Hindlimb muscle (tissue), 1 donor: Measurements from ENCODE around the gene MXRA7. TPM values are rescaled to one million over a fixed set of nuclear protein-coding genes. Genes with fewer than 3 reads are reported as not detected.
"Not testable (repeated sequence)": the region's sequence is repeated elsewhere in the genome, so short reads cannot be mapped to it uniquely, and the experiment has no call there.

Source experiments
- DNase-seq: peaks from one replicate; pipeline ENCODE4 v3.0.0-alpha.2; 2013
- polyA plus RNA-seq: library from polyadenylated mRNA; unstranded; fragments of 120-200 nt; gene quantifications from one replicate; pipeline ENCODE4 v1.2.1, GENCODE V29; 2013; ENCODE audit not compliant: insufficient read length

The MXRA7 gene
- polyA plus RNA-seq, 1 donor, result 110 TPM

DNA sequence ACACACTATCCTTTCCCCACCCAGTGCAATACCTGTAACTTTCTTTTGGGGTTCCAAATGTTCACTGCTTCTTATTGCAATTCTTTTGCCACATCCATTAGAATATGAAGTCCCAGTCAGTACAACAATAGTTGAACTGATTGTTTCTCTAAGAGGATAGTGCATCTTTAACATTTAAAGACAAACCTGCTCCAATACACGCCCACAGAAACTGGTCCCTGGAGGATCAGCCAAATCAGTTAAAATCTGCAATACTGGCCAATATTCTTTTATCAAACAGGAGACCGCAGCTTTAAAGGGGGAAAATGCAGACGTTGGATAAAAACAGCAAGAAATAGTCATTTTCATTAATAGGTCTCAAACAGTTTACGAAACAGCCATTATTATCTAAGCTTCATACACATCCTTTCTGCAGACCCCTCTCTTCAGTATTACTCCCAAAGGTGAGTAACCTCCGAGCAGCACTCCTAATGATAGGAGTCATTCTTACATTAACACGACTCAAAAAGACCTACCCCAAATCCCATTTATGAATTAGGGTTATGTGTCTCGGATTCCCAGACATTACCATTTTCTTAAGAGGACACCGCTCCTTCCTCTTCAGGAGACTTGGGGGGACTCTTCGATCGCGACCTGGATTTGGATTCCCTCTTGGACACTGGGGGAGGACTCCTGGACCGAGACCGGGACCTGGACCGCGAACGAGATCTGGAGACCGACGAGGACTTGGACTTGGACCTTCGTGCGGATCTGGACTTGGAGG, 25.0 kb upstream of the MXRA7 start:
- DNase-seq, result no peak

DNA sequence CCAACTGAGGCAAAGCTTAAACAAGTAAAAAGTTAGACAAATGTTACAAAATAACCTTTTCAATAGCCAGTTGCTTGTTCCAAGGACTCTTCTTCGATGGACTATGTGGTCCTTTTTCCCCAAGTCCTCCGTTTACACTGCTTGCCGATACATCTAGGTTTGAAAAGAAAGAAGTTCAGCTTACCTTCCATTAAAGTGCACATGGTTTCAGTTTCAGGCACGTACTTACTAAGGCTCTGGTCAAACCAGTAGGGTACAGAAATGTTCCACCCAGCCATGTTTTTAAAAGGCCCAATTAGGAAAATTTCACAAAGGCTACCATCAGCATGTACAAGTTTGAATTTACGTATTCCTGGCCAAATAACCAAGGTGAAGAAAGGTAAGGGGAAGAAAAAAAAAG, 24.2 kb upstream of the MXRA7 start:
- no peak for DNase-seq

DNA sequence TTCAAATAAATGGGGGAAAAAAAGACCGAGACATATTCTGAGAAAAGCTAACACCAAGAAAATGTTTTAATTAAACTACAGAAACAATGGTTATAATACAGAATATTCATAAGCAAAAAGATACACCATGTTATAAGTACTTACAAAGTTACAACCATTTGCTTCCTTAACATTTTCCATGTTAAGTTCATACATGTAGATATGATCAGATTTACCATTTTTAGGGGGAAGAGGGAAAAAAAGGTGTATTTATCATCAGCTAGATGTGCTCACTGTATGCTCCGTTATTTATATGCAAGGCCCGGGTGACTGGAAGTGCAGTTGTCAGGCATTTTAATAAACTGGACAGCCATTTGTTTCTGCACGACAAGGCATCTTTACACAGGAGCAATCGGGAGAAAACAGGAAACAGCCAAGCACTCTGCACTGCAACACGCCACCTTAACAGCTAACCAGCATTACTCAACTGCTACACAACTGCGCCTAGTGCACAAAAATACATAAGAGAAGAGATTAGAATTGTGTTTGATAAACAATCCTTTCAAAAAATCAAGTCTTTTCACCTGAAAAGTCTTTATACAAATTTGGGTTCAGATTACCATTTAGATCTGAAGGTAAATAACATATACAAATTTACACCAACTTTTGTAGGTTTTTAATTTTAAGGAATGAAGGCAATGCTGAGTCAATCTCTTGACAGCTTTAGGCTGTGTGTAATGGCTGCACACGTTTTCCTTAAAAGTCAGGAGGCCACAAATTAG, 23.5 kb upstream of the MXRA7 start:
- DNase-seq, result no peak

DNA sequence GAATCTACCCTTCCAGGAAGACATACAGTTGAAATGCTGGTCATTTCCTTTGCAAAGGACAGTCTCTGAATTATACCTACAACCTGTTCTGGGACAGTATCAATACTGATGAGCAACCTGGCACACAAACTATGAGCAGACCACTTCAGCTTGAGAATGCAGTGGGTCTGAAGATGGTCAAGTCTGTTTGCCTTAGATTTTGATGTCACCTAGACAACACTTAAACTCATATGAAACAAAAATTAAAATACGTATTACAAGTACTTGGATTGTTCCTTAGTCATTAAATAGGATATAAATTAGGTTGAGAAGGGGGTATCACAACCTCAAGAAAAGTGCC, 22.8 kb upstream of the MXRA7 start:
- DNase-seq, result no peak

DNA sequence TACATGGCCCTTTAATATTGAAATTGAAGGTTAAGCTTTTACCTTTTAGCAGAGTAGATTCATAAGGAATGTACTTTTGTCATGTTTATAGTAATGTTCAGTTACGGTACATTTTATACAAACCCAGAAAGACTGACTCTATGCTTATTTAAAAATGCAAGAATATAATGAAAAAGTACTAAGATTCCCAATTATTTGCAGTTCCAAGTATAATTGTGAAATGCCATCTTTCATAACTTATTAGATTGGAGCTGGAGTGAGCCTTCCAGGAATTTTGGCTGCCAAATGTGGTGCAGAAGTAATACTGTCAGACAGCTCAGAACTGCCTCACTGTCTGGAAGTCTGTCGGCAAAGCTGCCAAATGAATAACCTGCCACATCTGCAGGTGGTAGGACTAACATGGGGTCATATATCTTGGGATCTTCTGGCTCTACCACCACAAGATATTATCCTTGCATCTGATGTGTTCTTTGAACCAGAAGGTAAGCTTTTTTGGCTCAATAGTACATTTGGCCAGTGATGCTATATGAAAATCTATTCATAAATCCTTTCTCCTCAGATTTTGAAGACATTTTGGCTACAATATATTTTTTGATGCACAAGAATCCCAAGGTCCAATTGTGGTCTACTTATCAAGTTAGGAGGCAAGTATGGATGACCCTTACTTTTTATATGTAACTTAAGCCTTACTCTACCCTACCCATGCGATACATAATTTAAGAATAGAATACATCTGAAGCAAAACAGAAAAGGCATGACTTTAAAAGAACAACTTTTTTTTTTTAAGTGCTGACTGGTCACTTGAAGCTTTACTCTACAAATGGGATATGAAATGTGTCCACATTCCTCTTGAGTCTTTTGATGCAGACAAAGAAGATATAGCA, 22.2 kb upstream of the MXRA7 start:
- DNase-seq, result no peak

DNA sequence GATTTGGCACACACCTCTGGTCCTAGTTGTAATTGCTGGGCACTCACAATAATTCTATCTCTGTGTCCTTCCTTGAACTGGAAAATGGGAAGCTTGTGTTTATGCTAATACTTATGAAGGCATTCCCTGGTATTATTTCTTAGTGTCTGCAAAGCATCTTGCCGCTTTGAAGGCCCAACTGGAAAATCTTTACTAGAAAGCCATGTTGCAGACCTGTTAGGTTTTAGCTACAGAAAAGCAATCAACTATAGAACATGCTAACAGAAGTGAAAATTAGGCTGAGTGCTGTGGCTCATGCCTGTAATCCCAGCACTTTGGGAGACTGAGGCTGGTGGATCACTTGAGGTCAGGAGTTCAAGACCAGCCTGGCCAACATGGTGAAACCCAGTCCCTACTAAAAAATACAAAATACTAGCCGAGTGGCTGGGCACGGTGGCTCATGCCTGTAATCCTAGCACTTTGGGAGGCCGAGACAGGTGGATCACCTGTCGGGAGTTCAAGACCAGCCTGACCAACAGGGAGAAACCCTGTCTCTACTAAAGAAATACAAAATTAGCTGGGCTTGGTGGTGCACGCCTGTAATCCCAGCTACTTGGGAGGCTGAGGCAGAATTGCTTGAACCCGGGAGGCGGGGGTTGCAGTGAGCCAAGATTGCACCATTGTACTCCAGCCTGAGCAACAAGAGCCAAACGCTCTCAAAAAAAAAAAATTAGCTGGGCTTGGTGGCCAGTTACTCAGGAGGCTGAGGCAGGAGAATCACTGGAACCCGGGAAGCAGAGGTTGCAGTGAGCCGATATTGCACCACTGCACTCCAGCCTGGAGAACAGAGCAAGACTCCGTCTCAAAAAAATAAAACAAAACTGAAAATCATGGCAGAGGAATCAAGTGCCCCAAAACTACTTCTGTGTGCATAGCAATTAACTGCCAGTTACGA, 21.3 kb upstream of the MXRA7 start:
- not testable (repeated sequence) for DNase-seq

DNA sequence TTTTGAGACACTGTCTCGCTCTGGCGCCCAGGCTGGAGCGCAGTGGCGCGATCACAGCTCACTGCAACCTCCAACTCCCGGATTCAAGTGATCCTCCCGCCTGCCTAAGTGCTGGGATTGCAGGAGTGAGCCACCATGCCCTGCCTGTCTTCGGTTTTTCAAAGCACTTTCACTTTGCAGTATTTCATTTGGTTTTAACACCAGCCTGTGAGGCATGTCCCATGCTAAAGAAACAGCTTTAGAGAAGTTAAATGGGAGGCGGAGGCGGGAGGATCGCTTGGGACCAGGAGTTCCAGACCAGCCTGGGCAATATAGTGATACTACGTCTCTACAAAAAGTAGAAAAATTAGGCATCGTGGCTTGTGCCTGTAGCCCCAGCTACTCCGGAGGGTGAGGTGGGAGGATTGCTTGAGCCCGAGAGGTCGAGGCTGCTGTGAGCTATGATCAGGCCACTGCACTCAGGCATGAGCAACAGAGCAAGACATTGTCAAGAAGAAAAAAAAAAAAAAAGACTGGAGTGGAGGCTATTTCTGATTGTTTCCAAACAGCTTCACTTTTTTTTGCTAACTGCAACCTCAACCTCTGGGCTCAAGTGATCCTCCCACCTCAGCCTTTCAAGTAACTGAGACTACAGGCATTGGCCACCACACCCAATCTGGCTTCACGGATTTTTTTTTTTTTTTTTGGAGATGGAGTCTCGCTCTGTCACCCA, 17.1 kb upstream of the MXRA7 start:
- DNase-seq, result no peak

DNA sequence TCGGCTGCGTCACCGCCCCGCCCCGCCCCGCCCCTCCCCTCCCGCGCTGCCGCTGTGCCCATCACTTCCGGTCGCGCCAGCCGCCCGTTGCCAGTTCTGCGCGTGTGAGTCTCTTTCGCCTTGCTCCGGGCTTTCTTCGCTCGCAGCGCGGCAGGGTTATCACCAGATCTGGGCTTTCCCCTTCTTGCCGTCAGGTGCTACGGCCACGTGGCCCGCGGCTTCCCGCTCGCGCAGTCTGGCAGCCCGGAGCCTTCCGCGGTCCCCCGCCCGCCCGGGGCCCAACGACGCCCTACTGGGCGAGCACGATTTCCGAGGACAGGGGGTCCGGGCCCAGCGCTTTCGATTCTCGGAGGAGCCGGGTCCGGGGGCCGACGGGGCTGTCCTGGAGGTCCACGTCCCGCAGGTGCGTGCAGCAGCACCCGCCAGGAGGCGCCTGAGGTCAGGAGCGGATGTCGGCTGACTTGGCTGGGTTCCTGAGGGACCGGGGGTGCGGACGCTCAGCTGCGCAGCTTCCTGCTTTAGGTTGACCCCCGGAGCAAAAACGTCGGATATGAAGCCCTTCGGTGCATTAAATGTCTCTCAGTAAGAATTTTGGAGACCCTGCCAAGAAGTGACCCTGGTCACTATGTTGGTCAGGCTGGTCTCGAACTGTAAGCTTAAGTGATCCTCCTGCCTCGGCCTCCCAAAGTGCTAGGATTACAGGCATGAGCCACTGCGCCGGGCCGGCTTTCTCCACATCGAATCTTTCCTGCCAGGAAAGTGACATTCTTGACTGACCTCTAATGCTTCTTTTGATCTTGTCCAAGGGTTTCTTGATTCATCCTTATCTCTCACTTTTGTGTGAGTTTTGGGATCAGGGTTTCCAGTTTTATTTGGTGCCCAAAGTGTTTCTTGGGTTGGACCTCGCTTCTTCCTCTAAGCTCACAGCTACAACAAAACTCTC, 16.3 kb upstream of the MXRA7 start, which contains the start of gene METTL23:
Gene METTL23, plus strand, starts transcription at position 64 of the 943 bp plus-strand sequence. CDS start 2,872 bp downstream, outside the sequence.
- peak; percentile 84 for DNase-seq

DNA sequence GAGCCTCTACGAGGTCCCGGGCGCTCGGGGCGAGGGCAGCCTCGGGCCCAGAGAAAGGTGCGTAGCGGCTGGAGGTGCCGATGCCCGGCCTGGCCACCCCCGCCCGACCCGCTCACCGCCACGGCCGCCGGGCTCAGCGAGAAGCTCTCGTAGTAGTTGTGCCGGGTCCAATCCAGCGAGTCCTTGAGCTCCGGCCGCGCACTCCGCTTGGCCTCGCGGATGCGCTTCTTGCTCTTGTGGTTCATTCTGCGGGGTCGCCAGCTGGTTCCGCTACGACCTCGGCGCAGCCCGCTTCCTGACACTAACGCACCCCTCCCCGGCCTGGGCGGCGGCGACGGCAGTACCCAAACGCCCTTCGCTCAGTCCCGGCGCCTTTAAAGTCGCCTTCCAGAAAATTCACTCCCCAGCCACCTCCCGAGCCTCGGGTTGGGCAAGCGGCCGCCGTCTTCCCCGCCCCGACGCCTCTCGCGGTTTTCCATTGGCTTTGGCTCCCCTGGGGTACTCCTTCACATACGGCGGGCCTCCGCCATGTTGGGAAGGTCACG, 15.5 kb upstream of the MXRA7 start, which contains the start of gene JMJD6:
Gene JMJD6, minus strand, starts transcription at position 376 of the 545 bp plus-strand sequence. Its CDS starts 131 bp downstream, at position 245.
- peak; percentile 97 for DNase-seq

DNA sequence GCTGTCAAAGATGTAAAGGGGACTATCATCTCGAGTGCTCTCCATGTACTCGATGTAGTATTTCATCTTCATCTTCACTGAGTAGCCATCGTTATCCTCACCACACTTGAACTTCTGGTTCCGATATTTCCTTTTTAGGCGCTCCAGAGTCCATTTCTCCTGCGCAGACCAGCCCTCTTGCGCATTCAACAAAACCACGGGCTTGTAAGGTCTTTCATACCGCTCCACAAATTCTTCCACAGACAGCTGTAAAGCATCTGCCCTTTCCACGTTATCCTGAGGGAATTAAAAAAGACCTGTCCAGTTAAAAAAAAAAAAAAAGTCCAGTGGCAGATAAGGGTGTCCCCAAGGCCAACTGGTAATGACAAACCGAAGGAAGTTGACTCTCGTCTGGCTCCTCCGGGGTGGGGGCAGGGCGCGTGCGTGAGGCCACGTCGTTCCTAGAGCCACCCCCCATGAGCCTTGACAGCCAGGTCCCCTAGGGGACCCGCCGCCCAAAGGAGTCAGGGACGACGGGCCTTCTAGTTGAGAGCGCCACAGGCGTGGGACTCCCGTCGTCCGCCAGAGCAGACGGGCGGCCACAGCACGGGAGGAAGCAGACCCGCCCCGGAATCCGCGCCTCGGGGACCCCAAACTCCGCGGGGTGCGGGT, 14.9 kb upstream of the MXRA7 start:
- DNase-seq, result peak; percentile 66

DNA sequence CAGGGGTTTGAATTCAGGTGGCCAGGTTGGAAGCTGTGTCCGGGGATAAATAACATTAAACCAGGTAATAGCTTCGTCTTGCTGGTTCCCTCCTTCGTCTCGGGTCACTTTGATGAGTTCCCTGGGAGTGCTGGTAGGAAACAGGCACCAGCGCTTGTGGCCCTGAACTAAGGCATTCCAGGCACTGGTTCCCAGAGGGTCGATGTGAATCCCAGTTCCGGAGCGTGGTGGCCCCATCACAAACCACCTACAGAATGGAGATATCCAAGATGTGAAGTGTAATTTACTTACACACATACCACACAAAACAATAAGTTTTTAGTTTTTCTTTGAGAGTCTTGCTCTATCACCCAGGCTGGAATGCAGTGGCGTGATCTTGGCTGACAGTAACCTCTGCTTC, 13.0 kb upstream of the MXRA7 start:
- DNase-seq, result no peak

DNA sequence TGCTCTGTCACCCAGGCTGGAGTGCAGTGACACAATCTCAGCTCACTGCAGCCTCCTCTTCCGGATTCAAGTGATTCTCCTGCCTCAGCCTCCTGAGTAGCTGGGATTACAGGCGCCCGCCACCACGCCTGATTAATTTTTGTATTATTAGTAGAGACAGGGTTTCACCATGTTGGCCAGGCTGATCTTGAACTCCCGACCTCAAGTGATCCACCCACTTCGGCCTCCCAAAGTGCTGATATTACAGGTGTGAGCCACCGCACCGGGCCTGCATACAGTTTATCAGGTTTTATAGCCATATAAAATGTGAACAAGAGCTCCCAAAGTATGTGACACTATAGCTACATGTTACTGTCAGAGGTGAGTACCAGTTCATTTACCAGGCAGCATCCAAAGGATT, 12.2 kb upstream of the MXRA7 start:
- DNase-seq, result not testable (repeated sequence)

DNA sequence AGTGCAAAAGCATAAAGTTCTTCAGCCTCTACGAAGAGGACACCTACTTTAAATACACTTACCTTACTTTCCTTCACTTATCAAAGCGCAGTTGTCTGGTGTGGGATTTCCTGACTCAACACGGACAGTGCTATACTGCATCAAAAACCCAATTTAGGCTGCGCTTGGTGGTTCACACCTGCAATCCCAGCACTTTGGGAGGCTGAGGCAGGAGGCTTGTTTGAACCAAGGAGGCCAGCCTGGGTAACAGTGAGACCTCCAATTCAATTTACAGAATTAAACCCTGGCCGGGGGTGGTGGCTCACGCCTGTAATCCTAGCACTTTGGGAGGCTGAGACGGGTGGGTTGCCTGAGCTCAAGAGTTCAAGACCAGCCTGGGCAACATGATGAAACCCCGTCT, 11.5 kb upstream of the MXRA7 start:
- no peak for DNase-seq

DNA sequence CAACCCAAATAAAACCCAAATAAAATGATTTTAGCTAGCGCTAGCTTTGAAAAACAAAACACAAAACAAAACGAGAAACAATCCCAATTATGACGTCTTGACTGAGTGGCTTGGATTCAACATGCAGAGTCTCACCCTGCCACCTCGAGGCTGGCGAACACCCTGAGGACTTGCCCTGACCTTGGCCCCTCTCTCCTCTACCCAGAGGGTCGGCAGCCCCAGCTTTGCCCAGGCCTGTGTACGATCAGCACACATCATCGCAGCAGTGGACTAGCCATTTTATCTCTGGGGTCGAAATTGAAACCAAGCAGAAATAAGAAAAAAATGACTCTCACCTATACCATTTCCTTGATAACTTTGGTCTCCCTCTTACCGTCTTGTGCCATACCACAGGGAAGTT, 10.7 kb upstream of the MXRA7 start:
- no peak for DNase-seq

DNA sequence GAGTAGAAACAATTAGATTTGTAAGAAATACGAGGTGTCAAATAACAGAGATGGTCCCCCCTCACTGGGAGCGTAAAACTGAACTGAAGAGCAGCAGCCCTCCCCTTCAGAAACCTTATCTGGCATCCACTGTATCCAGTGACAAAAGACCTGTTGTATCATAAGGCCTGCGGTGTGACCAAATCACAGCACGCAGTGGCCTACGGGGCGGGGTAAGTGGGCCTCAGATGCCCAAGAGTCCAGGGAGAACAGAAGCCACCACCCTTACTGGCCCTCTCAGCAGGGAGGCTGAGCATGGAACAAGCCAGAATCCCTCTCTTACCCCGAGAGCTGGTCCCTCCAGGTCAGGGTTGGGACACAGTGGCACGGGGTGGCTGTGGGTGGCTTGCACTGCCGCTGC, 10.2 kb upstream of the MXRA7 start:
- no peak for DNase-seq

DNA sequence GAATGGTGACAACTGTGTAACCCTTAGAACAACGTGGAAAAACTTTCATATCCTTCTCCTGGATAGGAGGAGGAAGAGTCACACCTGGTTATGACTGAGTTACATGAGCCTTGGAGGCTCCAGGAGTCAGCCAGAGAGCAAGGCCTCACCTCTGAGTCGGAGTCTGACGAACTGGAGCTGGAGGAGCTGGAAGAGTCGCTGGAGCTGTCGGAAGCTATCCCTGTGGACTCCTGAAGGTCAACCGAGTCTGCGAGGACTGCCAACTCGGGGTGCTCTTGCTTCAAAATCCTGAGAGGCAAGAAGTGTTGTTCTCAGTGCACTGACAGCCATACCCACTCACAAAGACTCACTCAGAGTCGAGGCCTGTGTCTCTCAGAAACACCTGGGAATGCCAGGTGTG, 9.4 kb upstream of the MXRA7 start:
- DNase-seq, result no peak

DNA sequence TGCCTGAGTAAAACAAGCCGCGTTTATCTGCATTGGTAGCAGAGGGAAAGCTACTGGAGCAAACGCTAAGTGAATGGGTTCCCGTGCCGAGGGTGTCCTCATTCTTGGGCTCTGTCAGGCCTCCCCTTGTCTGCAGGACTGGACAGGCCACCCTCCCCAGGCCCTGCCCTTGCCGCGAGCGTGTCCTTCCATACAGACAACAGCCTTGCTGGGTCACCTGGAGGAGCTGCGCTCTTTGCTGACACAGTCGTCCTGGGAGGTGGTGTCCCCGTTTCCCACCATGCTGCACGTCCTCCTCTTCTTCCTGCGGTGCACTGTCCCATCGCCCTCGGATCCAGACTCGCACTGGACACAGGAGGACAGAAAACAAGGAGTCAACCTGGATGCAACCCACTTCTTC, 7.8 kb upstream of the MXRA7 start:
- no peak for DNase-seq

DNA sequence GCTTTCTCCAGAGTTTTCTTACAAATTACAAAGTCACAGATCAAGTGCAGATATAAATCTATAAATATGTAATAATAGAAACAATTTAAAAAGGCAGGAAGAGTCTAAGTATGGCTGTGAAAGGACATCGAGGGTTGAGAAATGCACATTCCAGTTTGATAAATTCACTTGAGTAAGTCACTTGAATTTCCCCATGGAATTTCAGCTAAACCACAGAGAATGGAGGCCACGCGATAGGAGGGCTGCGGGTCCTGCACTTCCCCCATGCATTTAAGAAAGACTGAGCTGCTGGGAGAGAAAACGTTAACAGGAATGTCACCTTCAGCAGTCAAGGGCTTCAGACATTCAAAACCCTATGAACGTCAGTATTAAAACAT, 6.1 kb upstream of the MXRA7 start:
- DNase-seq, result no peak
